Breast epithelium (tissue), 3 donors: ENCODE data around the gene DEFB118.

Source experiments
- POLR2A ChIP-seq: fragments of 450-650 bp; IDR thresholded peaks from one replicate; pipeline ENCODE4 v1.6.1; 2016; ENCODE audit warnings: antibody characterized with exemption, mild to moderate bottlenecking, moderate library complexity
- POLR2AphosphoS5 ChIP-seq, 3 donors: sonication (generic); formaldehyde crosslinking; IDR thresholded peaks; one replicate each; pipeline ENCODE4 v1.6.1; 2017; ENCODE audit warnings: antibody characterized with exemption in 3 of 3
- TF ChIP-seq, protein P1 (sequence below), 3 donors: fragments of 450-650 bp; IDR thresholded peaks; one replicate each; pipeline ENCODE4 v1.5.1; 2016 to 2017; ENCODE audit warnings: antibody characterized with exemption in 3 of 3, mild to moderate bottlenecking in 3 of 3, moderate library complexity in 3 of 3

DNA sequence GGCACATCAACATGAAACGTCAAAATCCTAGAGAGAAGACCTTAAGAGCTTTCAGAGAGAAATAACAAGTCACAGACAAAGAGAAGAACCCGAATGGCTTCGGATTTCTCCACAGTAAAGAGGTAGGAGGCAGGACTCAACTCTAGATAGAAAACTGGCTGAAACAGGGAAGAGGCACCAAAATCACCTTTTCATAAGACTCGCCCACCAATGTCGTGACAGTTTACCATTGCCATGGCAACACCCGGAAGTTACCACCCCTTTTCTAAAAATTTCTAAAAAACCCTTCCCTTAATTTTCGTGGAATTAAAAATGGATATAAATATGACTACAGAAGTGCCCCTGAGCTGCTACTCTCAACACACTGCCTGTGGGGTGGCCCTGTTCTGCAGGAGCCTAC lies 49.9 kb downstream of the DEFB118 start:
- TF ChIP-seq POLR2A (no peak), POLR2AphosphoS5 (IDR thresholded peaks at IDR 0.05) (no peak)
- TF ChIP-seq, protein P1, sequence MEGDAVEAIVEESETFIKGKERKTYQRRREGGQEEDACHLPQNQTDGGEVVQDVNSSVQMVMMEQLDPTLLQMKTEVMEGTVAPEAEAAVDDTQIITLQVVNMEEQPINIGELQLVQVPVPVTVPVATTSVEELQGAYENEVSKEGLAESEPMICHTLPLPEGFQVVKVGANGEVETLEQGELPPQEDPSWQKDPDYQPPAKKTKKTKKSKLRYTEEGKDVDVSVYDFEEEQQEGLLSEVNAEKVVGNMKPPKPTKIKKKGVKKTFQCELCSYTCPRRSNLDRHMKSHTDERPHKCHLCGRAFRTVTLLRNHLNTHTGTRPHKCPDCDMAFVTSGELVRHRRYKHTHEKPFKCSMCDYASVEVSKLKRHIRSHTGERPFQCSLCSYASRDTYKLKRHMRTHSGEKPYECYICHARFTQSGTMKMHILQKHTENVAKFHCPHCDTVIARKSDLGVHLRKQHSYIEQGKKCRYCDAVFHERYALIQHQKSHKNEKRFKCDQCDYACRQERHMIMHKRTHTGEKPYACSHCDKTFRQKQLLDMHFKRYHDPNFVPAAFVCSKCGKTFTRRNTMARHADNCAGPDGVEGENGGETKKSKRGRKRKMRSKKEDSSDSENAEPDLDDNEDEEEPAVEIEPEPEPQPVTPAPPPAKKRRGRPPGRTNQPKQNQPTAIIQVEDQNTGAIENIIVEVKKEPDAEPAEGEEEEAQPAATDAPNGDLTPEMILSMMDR (IDR thresholded peaks at IDR 0.05), result no peak
